Measurements from ENCODE around the gene CA4.
"Not testable (repeated sequence)": the region's sequence is repeated elsewhere in the genome, so short reads cannot be mapped to it uniquely, and the experiment has no call there.

- TF ChIP-seq CTCF (IDR thresholded peaks at IDR 0.05 in 8 of 11, conservative IDR thresholded peaks at IDR 0.05 in 3 of 11); POLR2AphosphoS5 (IDR thresholded peaks at IDR 0.05): not testable (repeated sequence)
Measured at GRCh38 chr17:60194141-60194540, 44.4 kb downstream of the CA4 start.

Data from spleen (tissue), 7 donors.